ENCODE measurements around the gene PRIM2.
"Not testable (repeated sequence)": the region's sequence is repeated elsewhere in the genome, so short reads cannot be mapped to it uniquely, and the experiment has no call there.

Gene PRIM2
- total RNA-seq: 16.8 to 20.5 reads per million in 2 donors

- DNase-seq: peak; percentile 27
Measured at GRCh38 chr6:57317060-57317943, at the start of gene PRIM2. Gene PRIM2 (plus strand): TSS chr6:57317630. CDS start chr6:57318446, 816 bp downstream.

GRCh38 chr6:57268294-57268640 is 49.2 kb upstream of the PRIM2 start:
- no peak for DNase-seq

GRCh38 chr6:57274113-57274824 is 43.2 kb upstream of the PRIM2 start:
- DNase-seq: not testable (repeated sequence)

- DNase-seq: no peak
Measured at GRCh38 chr6:57275384-57275783, 42.0 kb upstream of the PRIM2 start.

- DNase-seq: no peak
Measured at GRCh38 chr6:57276946-57277345, 40.5 kb upstream of the PRIM2 start.

- no peak for DNase-seq
Measured at GRCh38 chr6:57278570-57278969, 38.9 kb upstream of the PRIM2 start.

GRCh38 chr6:57279013-57279412 is 38.4 kb upstream of the PRIM2 start:
- no peak for DNase-seq

GRCh38 chr6:57283106-57283505 is 34.3 kb upstream of the PRIM2 start:
- DNase-seq: no peak

GRCh38 chr6:57283911-57284455 is 33.4 kb upstream of the PRIM2 start:
- DNase-seq: no peak

GRCh38 chr6:57288136-57288535 is 29.3 kb upstream of the PRIM2 start:
- not testable (repeated sequence) for DNase-seq

- DNase-seq: not testable (repeated sequence)
Measured at GRCh38 chr6:57293472-57293871, 24.0 kb upstream of the PRIM2 start.

- DNase-seq: no peak
Measured at GRCh38 chr6:57294862-57295445, 22.5 kb upstream of the PRIM2 start.

GRCh38 chr6:57297505-57297904 is 19.9 kb upstream of the PRIM2 start:
- no peak for DNase-seq

- no peak for DNase-seq
Measured at GRCh38 chr6:57298741-57299140, 18.7 kb upstream of the PRIM2 start.

- no peak for DNase-seq
Measured at GRCh38 chr6:57301757-57302156, 15.7 kb upstream of the PRIM2 start.

- DNase-seq: no peak
Measured at GRCh38 chr6:57302477-57302876, 15.0 kb upstream of the PRIM2 start.

GRCh38 chr6:57303931-57304681 is 13.3 kb upstream of the PRIM2 start:
- no peak for DNase-seq

- no peak for DNase-seq
Measured at GRCh38 chr6:57305107-57305506, 12.3 kb upstream of the PRIM2 start.

- no peak for DNase-seq
Measured at GRCh38 chr6:57305761-57306160, 11.7 kb upstream of the PRIM2 start.

- no peak for DNase-seq
Measured at GRCh38 chr6:57306273-57306672, 11.2 kb upstream of the PRIM2 start.

- no peak for DNase-seq
Measured at GRCh38 chr6:57307850-57308249, 9.6 kb upstream of the PRIM2 start.

GRCh38 chr6:57308755-57309154 is 8.7 kb upstream of the PRIM2 start:
- DNase-seq: not testable (repeated sequence)

Measured in activated gamma-delta T cell (primary cell).